Measurements from ENCODE around the gene TRIM9.

Gene TRIM9

DNA sequence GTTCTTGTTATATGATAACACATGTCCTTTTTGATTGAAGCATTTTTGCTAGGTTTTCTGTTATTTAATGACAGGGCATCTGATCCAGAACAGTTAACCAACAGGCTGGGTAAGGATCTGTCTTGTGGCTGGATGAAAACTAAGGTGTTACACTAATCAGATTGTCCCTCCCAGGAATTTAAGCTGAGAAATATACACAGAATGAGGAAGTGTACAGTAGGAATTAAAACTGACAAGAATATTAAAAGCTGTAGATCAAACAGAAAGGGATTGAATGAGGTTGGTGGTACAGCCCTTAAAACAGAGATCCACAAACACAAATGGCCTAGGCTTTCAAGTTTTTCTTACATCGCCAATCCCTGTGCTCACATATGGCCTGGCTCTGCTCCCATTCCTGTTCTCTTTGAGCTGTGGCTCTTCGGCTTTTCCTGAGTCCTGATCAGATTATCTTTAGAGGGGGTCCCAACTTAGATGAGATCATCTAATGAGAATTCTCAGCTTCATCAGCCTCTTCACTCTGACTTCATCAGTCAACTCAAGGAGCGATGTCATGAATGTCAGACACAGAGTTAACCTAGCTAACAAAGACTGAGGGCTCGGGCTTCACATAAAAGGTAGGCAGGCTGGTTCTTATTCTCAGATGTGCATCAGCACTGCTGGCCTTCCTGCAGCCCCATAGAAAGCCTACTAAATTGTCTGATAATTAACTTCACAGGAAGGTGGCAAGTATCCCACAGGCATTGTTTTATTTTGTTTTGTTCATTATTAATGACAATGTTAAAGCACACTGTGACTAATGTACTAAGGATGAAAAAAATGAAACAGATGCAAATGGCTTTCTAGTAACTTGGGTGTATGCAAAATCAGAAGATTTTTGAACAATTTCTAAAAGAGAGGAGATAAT, 162.1 kb downstream of the TRIM9 start:
- TF ChIP-seq EZH2phosphoT487 (IDR thresholded peaks at IDR 0.05; ENCODE audit: low read depth) = no peak
- H2AFZ ChIP-seq (ENCODE audit: low read depth, low read length) = no peak overlapping the region

DNA sequence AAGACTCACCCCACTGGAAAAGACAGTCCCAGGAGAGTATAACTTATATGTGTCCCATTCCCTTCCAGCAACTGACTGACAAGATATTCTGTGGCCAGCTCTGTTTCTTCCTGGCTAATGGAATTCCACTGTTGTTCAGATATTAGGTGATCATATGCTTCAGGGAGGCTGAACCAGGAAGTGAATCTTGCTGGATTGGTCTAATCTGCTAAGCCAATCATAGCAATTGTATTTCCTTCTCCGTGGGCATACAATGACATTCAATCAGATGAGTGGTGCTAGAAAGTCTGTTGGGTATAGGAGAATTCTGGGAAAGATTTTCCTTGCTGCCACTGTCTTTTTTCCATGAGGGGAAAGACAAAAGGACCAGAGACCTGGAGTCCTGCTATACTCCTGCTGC, 162.7 kb downstream of the TRIM9 start:
- no peak overlapping the region for H2AFZ ChIP-seq (ENCODE audit: low read depth, low read length)
- peaks cover 3% of the 10 kb centered on the region; the same call in 1 of the 2 replicates for H3K27me3 ChIP-seq (ENCODE audit: low read depth, low read length)
- no peak overlapping the region for H3K9ac ChIP-seq (ENCODE audit: low read length)
- no peaks in the 10 kb centered on the region for H3K36me3 ChIP-seq (replicated peaks; ENCODE audit: low read depth, low read length)
- H3K4me1 ChIP-seq (ENCODE audit: low read length) = peaks cover 9% of the 10 kb centered on the region
- H3K27ac ChIP-seq (ENCODE audit: low read length) = no peak overlapping the region
- H3K4me2 ChIP-seq (ENCODE audit: low read length) = no peak overlapping the region
- no peaks in the 10 kb centered on the region for H3K9me3 ChIP-seq (ENCODE audit: insufficient read depth, low read length)
- no peaks in the 10 kb centered on the region for H4K20me1 ChIP-seq (ENCODE audit: insufficient read depth, low read length)
- no peaks in the 10 kb centered on the region for H3K79me2 ChIP-seq (ENCODE audit: low read length)
- no peak overlapping the region for H3K4me3 ChIP-seq (ENCODE audit: low read length)
- no peak for TF ChIP-seq EZH2phosphoT487 (IDR thresholded peaks at IDR 0.05; ENCODE audit: low read depth)
- TF ChIP-seq, protein P1, sequence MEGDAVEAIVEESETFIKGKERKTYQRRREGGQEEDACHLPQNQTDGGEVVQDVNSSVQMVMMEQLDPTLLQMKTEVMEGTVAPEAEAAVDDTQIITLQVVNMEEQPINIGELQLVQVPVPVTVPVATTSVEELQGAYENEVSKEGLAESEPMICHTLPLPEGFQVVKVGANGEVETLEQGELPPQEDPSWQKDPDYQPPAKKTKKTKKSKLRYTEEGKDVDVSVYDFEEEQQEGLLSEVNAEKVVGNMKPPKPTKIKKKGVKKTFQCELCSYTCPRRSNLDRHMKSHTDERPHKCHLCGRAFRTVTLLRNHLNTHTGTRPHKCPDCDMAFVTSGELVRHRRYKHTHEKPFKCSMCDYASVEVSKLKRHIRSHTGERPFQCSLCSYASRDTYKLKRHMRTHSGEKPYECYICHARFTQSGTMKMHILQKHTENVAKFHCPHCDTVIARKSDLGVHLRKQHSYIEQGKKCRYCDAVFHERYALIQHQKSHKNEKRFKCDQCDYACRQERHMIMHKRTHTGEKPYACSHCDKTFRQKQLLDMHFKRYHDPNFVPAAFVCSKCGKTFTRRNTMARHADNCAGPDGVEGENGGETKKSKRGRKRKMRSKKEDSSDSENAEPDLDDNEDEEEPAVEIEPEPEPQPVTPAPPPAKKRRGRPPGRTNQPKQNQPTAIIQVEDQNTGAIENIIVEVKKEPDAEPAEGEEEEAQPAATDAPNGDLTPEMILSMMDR (IDR thresholded peaks at IDR 0.05; ENCODE audit: low read depth, low read length) = no peak

More for the DNA sequence above, 162.1 kb downstream of the TRIM9 start:
- H3K27me3 ChIP-seq (ENCODE audit: low read depth, low read length) = peaks cover 3% of the 10 kb centered on the region; the same call in 1 of the 2 replicates
- H4K20me1 ChIP-seq (ENCODE audit: insufficient read depth, low read length) = no peaks in the 10 kb centered on the region
- H3K9ac ChIP-seq (ENCODE audit: low read length) = no peak overlapping the region
- no peak overlapping the region for H3K4me2 ChIP-seq (ENCODE audit: low read length)
- no peaks in the 10 kb centered on the region for H3K79me2 ChIP-seq (ENCODE audit: low read length)
- H3K27ac ChIP-seq (ENCODE audit: low read length) = no peak overlapping the region
- no peak overlapping the region for H3K4me3 ChIP-seq (ENCODE audit: low read length)
- no peaks in the 10 kb centered on the region for H3K9me3 ChIP-seq (ENCODE audit: insufficient read depth, low read length)
- H3K4me1 ChIP-seq (ENCODE audit: low read length) = peaks cover 16% of the 10 kb centered on the region
- H3K36me3 ChIP-seq (replicated peaks; ENCODE audit: low read depth, low read length) = no peaks in the 10 kb centered on the region

GRCh38 chr14:50931559-50931958, 163.3 kb downstream of the TRIM9 start:
- TF ChIP-seq, protein P1 (IDR thresholded peaks at IDR 0.05; ENCODE audit: low read depth, low read length) = no peak
- TF ChIP-seq EZH2phosphoT487 (IDR thresholded peaks at IDR 0.05; ENCODE audit: low read depth) = no peak
- Histone ChIP-seq H4K20me1 (ENCODE audit: insufficient read depth, low read length) (no peaks in the 10 kb centered on the region), H3K9ac (ENCODE audit: low read length) (no peak overlapping the region), H3K27ac (ENCODE audit: low read length) (no peak overlapping the region), H2AFZ (ENCODE audit: low read depth, low read length) (no peak overlapping the region), H3K4me2 (ENCODE audit: low read length) (no peak overlapping the region), H3K4me1 (ENCODE audit: low read length) (peaks cover 3% of the 10 kb centered on the region), H3K36me3 (replicated peaks; ENCODE audit: low read depth, low read length) (no peaks in the 10 kb centered on the region), H3K27me3 (ENCODE audit: low read depth, low read length) (peaks cover 3% of the 10 kb centered on the region; the same call in 1 of the 2 replicates), H3K4me3 (ENCODE audit: low read length) (no peak overlapping the region), H3K9me3 (ENCODE audit: insufficient read depth, low read length) (no peaks in the 10 kb centered on the region), H3K79me2 (ENCODE audit: low read length) (no peaks in the 10 kb centered on the region)

DNA sequence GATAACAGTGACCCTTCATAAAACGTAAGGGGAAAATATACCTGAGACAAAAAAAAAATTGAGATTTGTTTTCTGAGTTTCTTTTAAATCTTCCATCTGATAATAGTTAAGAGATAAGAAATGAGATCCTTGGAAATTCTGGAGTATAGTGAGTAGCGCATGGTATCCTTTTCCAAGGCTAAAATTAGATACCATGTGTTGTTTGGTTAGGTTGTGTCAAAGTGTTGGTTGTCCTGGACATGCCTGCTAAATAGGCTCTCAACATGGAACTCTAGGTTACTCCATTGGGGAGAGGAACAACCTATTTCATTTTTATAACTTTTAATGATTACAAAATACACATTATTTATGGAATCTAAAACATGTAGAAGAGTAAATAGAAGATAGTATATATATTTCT, 165.4 kb downstream of the TRIM9 start:
- H3K9ac ChIP-seq (ENCODE audit: low read length) = no peak overlapping the region
- no peaks in the 10 kb centered on the region for H3K9me3 ChIP-seq (ENCODE audit: insufficient read depth, low read length)
- TF ChIP-seq, protein P1 (IDR thresholded peaks at IDR 0.05; ENCODE audit: low read depth, low read length) = no peak
- TF ChIP-seq EZH2phosphoT487 (IDR thresholded peaks at IDR 0.05; ENCODE audit: low read depth) = no peak
- H3K4me2 ChIP-seq (ENCODE audit: low read length) = no peak overlapping the region
- no peak overlapping the region for H3K27ac ChIP-seq (ENCODE audit: low read length)
- no peaks in the 10 kb centered on the region for H3K36me3 ChIP-seq (replicated peaks; ENCODE audit: low read depth, low read length)
- H3K4me3 ChIP-seq (ENCODE audit: low read length) = no peak overlapping the region
- no peak overlapping the region for H2AFZ ChIP-seq (ENCODE audit: low read depth, low read length)
- H4K20me1 ChIP-seq (ENCODE audit: insufficient read depth, low read length) = no peaks in the 10 kb centered on the region
- peaks cover 3% of the 10 kb centered on the region; the same call in 1 of the 2 replicates for H3K27me3 ChIP-seq (ENCODE audit: low read depth, low read length)
- H3K79me2 ChIP-seq (ENCODE audit: low read length) = no peaks in the 10 kb centered on the region
- H3K4me1 ChIP-seq (ENCODE audit: low read length) = no peaks in the 10 kb centered on the region

Measured in OCI-LY3 (cell line).